ENCODE data around the gene ERCC8. TPM values are rescaled to one million over a fixed set of nuclear protein-coding genes. Genes with fewer than 3 reads are reported as not detected.
"Not testable (repeated sequence)": the region's sequence is repeated elsewhere in the genome, so short reads cannot be mapped to it uniquely, and the experiment has no call there.

The ERCC8 gene
- total RNA-seq: 10 to 100 TPM in 2 of 4 donors, 1 to 10 TPM in 2; 5.0 to 29.1 (median 11.9) TPM

- DNase-seq (ENCODE audit: low spot score in 2 of 2): peak; percentile 92 to 98
- peak within 1 kb of the TSS; percentile 49 for H3K4me3 ChIP-seq (ENCODE audit: low read depth, poor library complexity, severe bottlenecking)
- 0% methylated on average over 53 to 63 of the region's 64 CpGs for WGBS, 2 donors
- no peak for TF ChIP-seq POLR2A (IDR thresholded peaks at IDR 0.05)
- TF ChIP-seq CTCF (IDR thresholded peaks at IDR 0.05): no peak
- intact Hi-C loops (cut with DNase I; ENCODE audit: low total_unique reads): no loop called here
Observed at GRCh38 chr5:60944904-60945812, at the start of gene ERCC8, which contains the start of gene NDUFAF2. TSS of gene ERCC8 (minus strand) at chr5:60945070. CDS start at chr5:60945008, 62 bp downstream. TSS of gene NDUFAF2 (plus strand) at chr5:60945205. CDS start at chr5:60945256, 51 bp downstream.

GRCh38 chr5:60993875-60994571, 49.2 kb upstream of the ERCC8 start:
- intact Hi-C loops (cut with DNase I; ENCODE audit: low total_unique reads): no loop called here
- TF ChIP-seq CTCF (IDR thresholded peaks at IDR 0.05) (no peak), POLR2A (IDR thresholded peaks at IDR 0.05) (no peak)
- DNase-seq (ENCODE audit: low spot score in 2 of 2): no peak
- no peak overlapping the region for H3K4me3 ChIP-seq (ENCODE audit: low read depth, poor library complexity, severe bottlenecking)
- 87 to 88% methylated on average over 8 to 10 of the region's 11 CpGs for WGBS, 2 donors

GRCh38 chr5:60993425-60993824, 48.6 kb upstream of the ERCC8 start:
- 94 to 100% methylated on average over 1 to 2 of the region's 2 CpGs for WGBS, 2 donors
- DNase-seq (ENCODE audit: low spot score in 2 of 2): no peak
- no peak overlapping the region for H3K4me3 ChIP-seq (ENCODE audit: low read depth, poor library complexity, severe bottlenecking)
- TF ChIP-seq CTCF (IDR thresholded peaks at IDR 0.05): no peak
- no peak for TF ChIP-seq POLR2A (IDR thresholded peaks at IDR 0.05)
- intact Hi-C loops (cut with DNase I; ENCODE audit: low total_unique reads): no loop called here

- 92 to 96% methylated on average over 5 to 6 of the region's 6 CpGs for WGBS, 2 donors
- intact Hi-C loops (cut with DNase I; ENCODE audit: low total_unique reads): no loop called here
- no peak for TF ChIP-seq POLR2A (IDR thresholded peaks at IDR 0.05)
- no peak for TF ChIP-seq CTCF (IDR thresholded peaks at IDR 0.05)
- H3K4me3 ChIP-seq (ENCODE audit: low read depth, poor library complexity, severe bottlenecking): no peak overlapping the region
- DNase-seq (ENCODE audit: low spot score in 2 of 2): no peak
Observed at GRCh38 chr5:60992871-60993270, 48.0 kb upstream of the ERCC8 start.

GRCh38 chr5:60989790-60990189, 44.9 kb upstream of the ERCC8 start:
- H3K4me3 ChIP-seq (ENCODE audit: low read depth, poor library complexity, severe bottlenecking): no peak overlapping the region
- TF ChIP-seq CTCF (IDR thresholded peaks at IDR 0.05) (no peak), POLR2A (IDR thresholded peaks at IDR 0.05) (no peak)
- 90 to 96% methylated on average over 4 of the region's 4 CpGs for WGBS, 2 donors
- no peak for DNase-seq (ENCODE audit: low spot score in 2 of 2)
- intact Hi-C loops (cut with DNase I; ENCODE audit: low total_unique reads): no loop called here

- H3K4me3 ChIP-seq (ENCODE audit: low read depth, poor library complexity, severe bottlenecking); intact Hi-C loops (cut with DNase I; ENCODE audit: low total_unique reads); DNase-seq (ENCODE audit: low spot score in 2 of 2): not testable (repeated sequence)
- WGBS, 2 donors: 95 to 97% methylated on average over 3 of the region's 3 CpGs
Observed at GRCh38 chr5:60982127-60982526, 37.3 kb upstream of the ERCC8 start.

Data from lower leg skin (tissue), 4 donors.